ENCODE results near the gene NYAP2.

DNA sequence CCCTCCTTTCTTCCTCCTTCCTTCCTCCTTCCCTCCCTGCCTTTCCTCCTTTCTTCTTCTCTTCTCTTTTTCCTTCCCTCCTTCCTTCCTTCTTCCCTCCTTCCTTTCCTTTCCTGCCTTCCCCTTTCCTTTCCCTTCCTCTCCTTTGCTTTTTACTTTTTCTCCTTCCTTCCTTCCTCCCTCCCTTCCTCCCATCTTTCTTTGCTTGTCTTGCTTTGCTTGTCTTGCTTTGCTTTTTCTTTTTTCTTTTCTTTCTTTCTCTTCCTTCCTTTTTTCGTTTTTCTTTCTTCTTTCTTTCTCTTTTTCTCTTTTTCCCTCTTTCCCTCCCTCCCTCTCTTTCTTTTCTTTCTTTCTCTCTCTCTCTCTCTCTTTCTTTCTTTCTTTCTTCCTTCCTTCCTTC lies 113.0 kb downstream of the NYAP2 start:
- no peak for TF ChIP-seq POLR2A (IDR thresholded peaks at IDR 0.05)
- TF ChIP-seq, protein P1, sequence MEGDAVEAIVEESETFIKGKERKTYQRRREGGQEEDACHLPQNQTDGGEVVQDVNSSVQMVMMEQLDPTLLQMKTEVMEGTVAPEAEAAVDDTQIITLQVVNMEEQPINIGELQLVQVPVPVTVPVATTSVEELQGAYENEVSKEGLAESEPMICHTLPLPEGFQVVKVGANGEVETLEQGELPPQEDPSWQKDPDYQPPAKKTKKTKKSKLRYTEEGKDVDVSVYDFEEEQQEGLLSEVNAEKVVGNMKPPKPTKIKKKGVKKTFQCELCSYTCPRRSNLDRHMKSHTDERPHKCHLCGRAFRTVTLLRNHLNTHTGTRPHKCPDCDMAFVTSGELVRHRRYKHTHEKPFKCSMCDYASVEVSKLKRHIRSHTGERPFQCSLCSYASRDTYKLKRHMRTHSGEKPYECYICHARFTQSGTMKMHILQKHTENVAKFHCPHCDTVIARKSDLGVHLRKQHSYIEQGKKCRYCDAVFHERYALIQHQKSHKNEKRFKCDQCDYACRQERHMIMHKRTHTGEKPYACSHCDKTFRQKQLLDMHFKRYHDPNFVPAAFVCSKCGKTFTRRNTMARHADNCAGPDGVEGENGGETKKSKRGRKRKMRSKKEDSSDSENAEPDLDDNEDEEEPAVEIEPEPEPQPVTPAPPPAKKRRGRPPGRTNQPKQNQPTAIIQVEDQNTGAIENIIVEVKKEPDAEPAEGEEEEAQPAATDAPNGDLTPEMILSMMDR (IDR thresholded peaks at IDR 0.05), result no peak

Data from Peyer's patch (tissue), 4 donors.